ENCODE measurements around the gene CD163L1. TPM values are rescaled to one million over a fixed set of nuclear protein-coding genes. Genes with fewer than 3 reads are reported as not detected.

Gene CD163L1
- total RNA-seq, 2 experiments from 2014 or later: not detected

- Histone ChIP-seq H3K4me2 (ENCODE audit: low read length) (no peak overlapping the region), H3K9me3 (ENCODE audit: low read length) (no peaks in the 10 kb centered on the region), H3K4me1 (ENCODE audit: insufficient read depth, low read length, poor library complexity, severe bottlenecking) (no peaks in the 10 kb centered on the region), H2AFZ (ENCODE audit: low read length) (no peak overlapping the region), H3K4me3 (ENCODE audit: low read depth, low read length, poor library complexity, severe bottlenecking) (no peak overlapping the region), H3K36me3 (ENCODE audit: insufficient read depth, low read length) (no peaks in the 10 kb centered on the region), H4K20me1 (ENCODE audit: insufficient read depth, low read length) (no peaks in the 10 kb centered on the region), H3K27ac (ENCODE audit: low read depth, low read length, poor library complexity, severe bottlenecking) (no peak overlapping the region), H3K79me2 (ENCODE audit: insufficient read depth, low read depth, low read length) (no peaks in the 10 kb centered on the region), H3K9me2 (ENCODE audit: insufficient read depth, low read length) (no peaks in the 10 kb centered on the region)
- intact Hi-C loops (cut with micrococcal nuclease; ENCODE audit: unreplicated experiment): no loop called here
- no peak for TF ChIP-seq EZH2phosphoT487 (IDR thresholded peaks at IDR 0.05; ENCODE audit: borderline replicate concordance, low read depth, low read length)
- TF ChIP-seq CTCF (conservative IDR thresholded peaks at IDR 0.05; ENCODE audit: low read length): no peak
- BruUV-seq (replicated peaks): no TSS peak
- CTCF ChIA-PET (ENCODE audit: unreplicated experiment): no interaction called here
- no peak for DNase-seq (ENCODE audit: low spot score)
- POLR2A ChIA-PET: no interaction called here
These were observed 48.0 kb downstream of the CD163L1 start for GRCh38 chr12:7395950-7396349.

DNA sequence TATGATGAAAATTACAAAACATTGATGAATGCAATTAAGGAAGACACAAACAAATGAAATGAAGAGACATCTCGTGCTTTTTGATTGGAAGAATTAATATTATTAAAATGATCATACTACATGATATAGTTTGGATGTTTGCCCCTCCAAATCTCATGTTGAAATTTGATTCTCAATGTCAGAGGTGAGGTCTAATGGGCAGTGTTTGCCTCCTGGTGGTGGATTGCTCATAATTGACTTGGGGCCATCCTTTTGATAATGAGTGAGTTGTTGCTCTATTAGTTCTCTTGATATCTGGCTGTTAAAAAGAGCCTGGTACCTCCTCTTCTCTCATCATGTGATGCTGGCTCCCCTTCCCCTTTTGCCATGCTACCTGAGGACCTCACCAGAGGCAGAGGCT lies 56.7 kb downstream of the CD163L1 start:
- no peak for TF ChIP-seq CTCF (conservative IDR thresholded peaks at IDR 0.05; ENCODE audit: low read length)
- TF ChIP-seq EZH2phosphoT487 (IDR thresholded peaks at IDR 0.05; ENCODE audit: borderline replicate concordance, low read depth, low read length): no peak
- Histone ChIP-seq H3K4me1 (ENCODE audit: insufficient read depth, low read length, poor library complexity, severe bottlenecking) (no peaks in the 10 kb centered on the region), H4K20me1 (ENCODE audit: insufficient read depth, low read length) (no peaks in the 10 kb centered on the region), H3K4me2 (ENCODE audit: low read length) (no peak overlapping the region), H3K27ac (ENCODE audit: low read depth, low read length, poor library complexity, severe bottlenecking) (no peak overlapping the region), H3K79me2 (ENCODE audit: insufficient read depth, low read depth, low read length) (no peaks in the 10 kb centered on the region), H3K9me3 (ENCODE audit: low read length) (no peaks in the 10 kb centered on the region), H2AFZ (ENCODE audit: low read length) (no peak overlapping the region), H3K4me3 (ENCODE audit: low read depth, low read length, poor library complexity, severe bottlenecking) (no peak overlapping the region), H3K9me2 (ENCODE audit: insufficient read depth, low read length) (no peaks in the 10 kb centered on the region), H3K36me3 (ENCODE audit: insufficient read depth, low read length) (no peaks in the 10 kb centered on the region)
- DNase-seq (ENCODE audit: low spot score): no peak
- ChIA-PET CTCF (ENCODE audit: unreplicated experiment) (no interaction called here), POLR2A (no interaction called here)
- intact Hi-C loops (cut with micrococcal nuclease; ENCODE audit: unreplicated experiment): no loop called here
- no TSS peak for BruUV-seq (replicated peaks)

GRCh38 chr12:7383157-7383556 lies 60.8 kb downstream of the CD163L1 start:
- Histone ChIP-seq H2AFZ (ENCODE audit: low read length) (no peak overlapping the region), H3K79me2 (ENCODE audit: insufficient read depth, low read depth, low read length) (no peaks in the 10 kb centered on the region), H3K9me3 (ENCODE audit: low read length) (no peaks in the 10 kb centered on the region), H3K27ac (ENCODE audit: low read depth, low read length, poor library complexity, severe bottlenecking) (no peak overlapping the region), H3K4me2 (ENCODE audit: low read length) (no peak overlapping the region), H3K36me3 (ENCODE audit: insufficient read depth, low read length) (no peaks in the 10 kb centered on the region), H3K4me3 (ENCODE audit: low read depth, low read length, poor library complexity, severe bottlenecking) (no peak overlapping the region), H3K9me2 (ENCODE audit: insufficient read depth, low read length) (no peaks in the 10 kb centered on the region), H4K20me1 (ENCODE audit: insufficient read depth, low read length) (no peaks in the 10 kb centered on the region), H3K4me1 (ENCODE audit: insufficient read depth, low read length, poor library complexity, severe bottlenecking) (no peaks in the 10 kb centered on the region)
- intact Hi-C loops (cut with micrococcal nuclease; ENCODE audit: unreplicated experiment): no loop called here
- ChIA-PET CTCF (ENCODE audit: unreplicated experiment) (no interaction called here), POLR2A (no interaction called here)
- no peak for TF ChIP-seq CTCF (conservative IDR thresholded peaks at IDR 0.05; ENCODE audit: low read length)
- TF ChIP-seq EZH2phosphoT487 (IDR thresholded peaks at IDR 0.05; ENCODE audit: borderline replicate concordance, low read depth, low read length): no peak
- no TSS peak for BruUV-seq (replicated peaks)
- no peak for DNase-seq (ENCODE audit: low spot score)
